Left forelimb (tissue), 1 donor: ENCODE measurements around the gene CRIM1.
"Not testable (repeated sequence)": the region's sequence is repeated elsewhere in the genome, so short reads cannot be mapped to it uniquely, and the experiment has no call there.

ENCODE experiments used
- DNase-seq: peaks from one replicate; pipeline ENCODE4 v3.0.0-alpha.2; 2018; ENCODE audit warnings: low spot score

The CRIM1 gene, protein sequence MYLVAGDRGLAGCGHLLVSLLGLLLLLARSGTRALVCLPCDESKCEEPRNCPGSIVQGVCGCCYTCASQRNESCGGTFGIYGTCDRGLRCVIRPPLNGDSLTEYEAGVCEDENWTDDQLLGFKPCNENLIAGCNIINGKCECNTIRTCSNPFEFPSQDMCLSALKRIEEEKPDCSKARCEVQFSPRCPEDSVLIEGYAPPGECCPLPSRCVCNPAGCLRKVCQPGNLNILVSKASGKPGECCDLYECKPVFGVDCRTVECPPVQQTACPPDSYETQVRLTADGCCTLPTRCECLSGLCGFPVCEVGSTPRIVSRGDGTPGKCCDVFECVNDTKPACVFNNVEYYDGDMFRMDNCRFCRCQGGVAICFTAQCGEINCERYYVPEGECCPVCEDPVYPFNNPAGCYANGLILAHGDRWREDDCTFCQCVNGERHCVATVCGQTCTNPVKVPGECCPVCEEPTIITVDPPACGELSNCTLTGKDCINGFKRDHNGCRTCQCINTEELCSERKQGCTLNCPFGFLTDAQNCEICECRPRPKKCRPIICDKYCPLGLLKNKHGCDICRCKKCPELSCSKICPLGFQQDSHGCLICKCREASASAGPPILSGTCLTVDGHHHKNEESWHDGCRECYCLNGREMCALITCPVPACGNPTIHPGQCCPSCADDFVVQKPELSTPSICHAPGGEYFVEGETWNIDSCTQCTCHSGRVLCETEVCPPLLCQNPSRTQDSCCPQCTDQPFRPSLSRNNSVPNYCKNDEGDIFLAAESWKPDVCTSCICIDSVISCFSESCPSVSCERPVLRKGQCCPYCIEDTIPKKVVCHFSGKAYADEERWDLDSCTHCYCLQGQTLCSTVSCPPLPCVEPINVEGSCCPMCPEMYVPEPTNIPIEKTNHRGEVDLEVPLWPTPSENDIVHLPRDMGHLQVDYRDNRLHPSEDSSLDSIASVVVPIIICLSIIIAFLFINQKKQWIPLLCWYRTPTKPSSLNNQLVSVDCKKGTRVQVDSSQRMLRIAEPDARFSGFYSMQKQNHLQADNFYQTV

DNA sequence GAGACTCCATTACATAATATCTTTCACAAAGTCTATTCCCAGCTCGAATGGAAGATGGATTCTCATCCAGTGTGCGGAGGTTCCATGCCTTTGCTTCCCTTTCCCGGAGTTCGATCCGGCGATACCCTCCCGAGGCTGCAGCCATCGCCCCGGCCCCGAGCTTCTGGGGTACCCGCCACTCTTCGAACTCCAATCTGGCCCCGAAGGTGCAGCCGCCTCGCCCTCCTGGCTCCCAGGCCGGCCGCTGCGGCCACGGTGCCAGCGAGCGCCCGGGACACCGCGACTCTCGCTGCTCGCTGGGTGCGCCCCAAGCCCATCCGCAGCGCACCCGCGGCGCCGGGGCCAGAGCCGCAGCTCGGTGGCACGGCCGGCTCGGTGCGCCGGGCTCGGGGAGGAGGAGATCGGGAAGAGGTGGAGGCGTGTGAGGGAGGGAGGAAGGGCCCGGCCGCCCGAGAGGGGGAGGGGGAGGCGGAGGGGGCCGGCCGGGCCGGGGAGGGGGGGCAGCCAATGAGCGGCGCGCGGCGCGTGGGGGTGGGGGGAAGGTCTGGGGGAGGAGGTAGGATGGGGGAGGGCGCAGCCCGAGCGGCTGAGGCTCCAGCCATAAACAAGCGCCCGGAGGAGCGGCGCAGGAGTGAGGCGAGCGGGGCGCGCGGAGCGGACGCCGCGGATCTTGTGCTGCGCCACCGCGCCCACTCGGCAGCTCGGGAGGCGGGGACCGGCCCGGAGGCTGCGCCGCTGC lies at the start of gene CRIM1:
TSS of gene CRIM1 (plus strand) at position 628 of the 739 bp plus-strand sequence. CDS start 515 bp downstream, outside the sequence.
- peak; percentile 94 for DNase-seq

DNA sequence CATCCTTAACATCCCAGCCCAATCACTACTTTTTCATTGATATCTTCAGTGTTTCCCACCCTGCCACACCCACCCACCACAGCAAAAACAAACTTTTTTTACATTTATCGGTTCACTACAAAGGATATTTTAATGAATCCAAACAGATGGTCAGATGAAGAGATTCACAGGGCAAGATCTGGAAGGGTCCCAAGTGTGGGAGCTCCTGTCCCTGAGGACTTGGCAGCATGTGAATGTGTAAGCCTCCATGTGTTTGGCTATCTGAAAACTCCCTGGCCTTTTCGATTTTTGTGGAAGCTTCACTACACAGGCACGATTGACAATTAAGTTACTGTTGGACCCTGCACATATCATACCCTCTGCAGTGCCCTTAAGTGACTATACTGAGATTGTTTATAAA lies 48.1 kb upstream of the CRIM1 start:
- DNase-seq: no peak

DNA sequence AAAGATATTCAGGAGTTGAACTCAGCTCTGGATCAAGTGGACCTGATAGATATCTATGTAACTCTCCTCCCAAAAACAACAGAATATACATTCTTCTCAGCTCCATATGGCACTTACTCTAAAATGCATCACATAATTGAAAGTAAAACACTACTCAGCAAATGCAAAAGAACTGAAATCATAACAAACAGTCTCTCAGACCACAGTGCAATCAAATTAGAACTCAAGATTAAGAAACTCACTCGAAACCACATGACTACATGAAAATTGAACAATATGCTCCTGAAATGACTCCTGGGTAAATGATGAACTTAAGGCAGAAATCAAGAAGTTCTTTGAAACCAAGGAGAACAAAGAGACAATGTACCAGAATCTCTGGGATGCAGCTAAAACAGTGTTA lies 45.1 kb upstream of the CRIM1 start:
- DNase-seq: not testable (repeated sequence)

- DNase-seq: no peak
These were observed 37.0 kb upstream of the CRIM1 start for GRCh38 chr2:36318547-36318946.

- DNase-seq: no peak
These were observed 33.5 kb upstream of the CRIM1 start for GRCh38 chr2:36322108-36322507.

- no peak for DNase-seq
These were observed 29.3 kb upstream of the CRIM1 start for GRCh38 chr2:36326286-36326685.

- no peak for DNase-seq
These were observed 26.3 kb upstream of the CRIM1 start for GRCh38 chr2:36329251-36329650.

GRCh38 chr2:36329746-36330472 lies 25.7 kb upstream of the CRIM1 start:
- no peak for DNase-seq

DNA sequence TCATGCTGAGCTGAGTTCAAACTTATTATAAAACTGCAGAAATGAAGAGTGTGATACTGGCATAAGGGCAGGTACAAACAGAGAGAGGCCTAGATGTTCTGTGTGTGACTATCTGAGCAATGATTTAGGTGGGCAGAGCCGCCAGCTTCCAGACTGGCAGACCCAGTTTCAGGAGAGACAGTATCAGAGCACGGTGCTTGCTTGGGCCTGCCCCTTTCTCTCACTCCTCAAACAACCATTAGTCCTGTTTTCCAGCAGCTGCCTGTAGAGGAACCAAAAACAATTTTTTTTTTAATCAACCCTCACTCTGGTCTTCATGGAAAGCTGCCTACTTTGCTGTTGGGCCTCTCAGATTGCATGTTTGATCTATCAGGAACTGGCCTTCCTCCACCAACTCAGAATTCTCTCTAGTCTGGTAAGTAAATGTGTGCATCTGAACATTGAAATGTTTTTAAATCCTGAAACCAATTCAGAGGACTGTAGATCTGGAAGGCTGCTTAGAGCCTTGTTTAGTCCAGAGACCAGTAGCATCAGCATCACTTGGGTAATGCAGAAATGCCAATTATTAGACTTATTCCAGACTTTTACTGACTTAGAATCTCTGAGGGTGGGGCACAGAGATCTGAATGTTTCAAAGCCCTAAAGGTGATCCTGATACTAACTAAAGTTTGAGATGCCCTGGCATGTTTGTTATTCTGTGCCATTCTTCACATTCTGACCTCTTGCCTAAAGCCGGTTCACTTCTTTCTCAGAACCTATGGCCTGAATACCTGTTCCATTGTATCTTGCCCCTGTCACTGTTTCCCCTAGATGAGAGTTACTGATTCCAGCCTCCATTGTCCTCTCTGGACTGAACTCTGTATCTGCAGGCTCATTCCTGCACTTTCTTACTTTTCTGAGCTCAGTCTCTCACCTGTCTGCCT lies 24.8 kb upstream of the CRIM1 start:
- no peak for DNase-seq

- DNase-seq: no peak
These were observed 22.1 kb upstream of the CRIM1 start for GRCh38 chr2:36333350-36334012.

DNA sequence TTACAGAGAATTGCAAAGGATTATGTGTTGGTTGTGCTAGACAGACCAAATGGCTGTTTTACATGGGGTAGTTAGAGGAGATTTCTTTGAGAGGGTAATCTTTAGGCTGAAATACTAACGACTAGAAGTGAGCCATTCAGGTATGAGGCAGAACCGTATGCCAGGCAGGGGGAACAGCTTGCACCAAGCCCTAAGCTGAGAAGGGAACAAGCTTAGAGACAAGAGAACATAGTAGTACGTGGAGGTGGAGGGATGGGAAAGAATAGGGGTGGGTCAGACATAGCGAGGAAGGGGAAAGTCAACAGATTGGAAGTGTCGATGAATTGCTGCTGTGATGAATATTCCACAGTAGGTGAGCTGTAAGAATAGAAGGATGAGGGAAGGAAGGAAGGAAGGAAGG lies 20.0 kb upstream of the CRIM1 start:
- no peak for DNase-seq

DNA sequence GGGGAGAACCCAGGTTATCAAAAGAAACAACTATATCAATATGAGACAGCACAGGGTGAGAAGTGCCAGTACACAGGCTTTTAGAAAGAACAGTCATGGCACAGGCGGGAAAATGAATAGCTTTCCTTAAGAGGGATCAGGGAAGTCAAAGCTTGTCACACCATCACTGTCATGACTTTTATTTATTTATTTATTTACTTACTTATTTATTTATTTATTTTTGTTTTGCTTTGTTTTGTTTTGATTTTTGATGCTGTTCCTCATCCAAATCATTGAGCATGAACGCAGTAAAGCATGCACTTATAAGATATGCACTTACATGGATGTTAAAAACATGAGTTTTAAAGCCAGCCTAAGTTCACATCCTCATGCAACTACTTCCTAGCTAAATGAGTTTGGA lies 19.3 kb upstream of the CRIM1 start:
- no peak for DNase-seq

GRCh38 chr2:36337354-36337753 lies 18.2 kb upstream of the CRIM1 start:
- no peak for DNase-seq

DNA sequence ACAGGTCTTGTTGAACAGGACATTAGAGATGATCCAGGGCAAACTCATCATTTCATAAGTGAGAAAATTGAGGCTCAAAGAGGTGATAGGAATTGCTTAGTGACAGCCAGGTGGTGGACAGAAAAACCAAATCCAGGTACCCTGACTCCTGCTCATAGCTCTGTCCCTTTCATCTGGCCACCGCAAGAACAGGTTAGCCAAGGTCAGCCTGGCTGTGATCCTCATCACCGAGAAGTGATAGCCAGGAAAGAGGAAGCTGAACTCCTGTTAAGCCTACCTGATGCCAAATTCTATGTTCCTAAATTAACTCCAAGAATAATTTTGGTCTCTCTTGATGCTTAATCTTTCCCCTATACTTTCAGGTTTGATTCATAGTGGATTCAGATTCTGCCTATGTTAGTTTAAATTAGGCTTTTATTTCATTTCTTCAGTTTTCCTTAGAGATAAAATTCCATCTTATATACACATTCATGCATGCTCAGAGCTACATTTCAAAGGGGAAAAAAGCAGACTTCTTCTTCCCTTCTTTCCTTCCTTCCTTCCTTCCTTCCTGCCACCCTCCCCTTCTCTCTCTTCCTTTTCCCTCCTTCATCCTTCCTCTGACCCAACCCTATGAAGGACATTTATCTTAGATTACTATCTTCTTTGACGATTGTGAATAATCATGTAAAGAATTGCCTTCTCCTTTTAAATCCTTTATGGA lies 17.3 kb upstream of the CRIM1 start:
- no peak for DNase-seq

- DNase-seq: no peak
These were observed 16.8 kb upstream of the CRIM1 start for GRCh38 chr2:36338827-36339145.

DNA sequence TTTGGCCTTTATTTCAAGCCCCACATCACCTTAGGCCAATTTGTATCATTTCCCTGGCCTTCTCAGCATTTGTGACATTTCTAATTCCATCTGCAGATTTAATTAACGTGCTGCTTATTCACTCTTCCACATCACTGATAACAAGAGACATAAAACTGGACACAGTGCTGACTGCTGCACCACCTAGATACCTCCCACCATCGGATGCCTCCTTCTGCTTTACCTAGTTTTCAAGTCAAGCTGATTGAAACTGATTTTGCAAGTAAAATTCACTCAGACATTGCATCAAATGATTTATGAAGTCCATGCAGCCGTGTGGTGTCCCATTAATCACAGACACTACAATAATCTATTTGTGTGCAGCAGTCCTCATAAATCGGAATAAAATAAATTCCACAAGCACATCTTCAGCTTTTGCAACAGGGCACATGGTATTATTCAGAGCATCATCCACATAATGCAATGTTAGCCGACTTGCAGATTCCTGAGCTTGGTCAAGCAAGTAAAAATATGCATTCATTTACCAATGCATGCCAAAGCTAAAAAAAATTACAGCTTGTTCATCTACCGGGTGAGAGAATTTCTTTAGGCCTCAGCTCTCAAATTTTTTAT lies 15.9 kb upstream of the CRIM1 start:
- no peak for DNase-seq

- DNase-seq: no peak
These were observed 12.0 kb upstream of the CRIM1 start for GRCh38 chr2:36343606-36344005.

GRCh38 chr2:36348721-36349120 lies 6.9 kb upstream of the CRIM1 start:
- no peak for DNase-seq

DNA sequence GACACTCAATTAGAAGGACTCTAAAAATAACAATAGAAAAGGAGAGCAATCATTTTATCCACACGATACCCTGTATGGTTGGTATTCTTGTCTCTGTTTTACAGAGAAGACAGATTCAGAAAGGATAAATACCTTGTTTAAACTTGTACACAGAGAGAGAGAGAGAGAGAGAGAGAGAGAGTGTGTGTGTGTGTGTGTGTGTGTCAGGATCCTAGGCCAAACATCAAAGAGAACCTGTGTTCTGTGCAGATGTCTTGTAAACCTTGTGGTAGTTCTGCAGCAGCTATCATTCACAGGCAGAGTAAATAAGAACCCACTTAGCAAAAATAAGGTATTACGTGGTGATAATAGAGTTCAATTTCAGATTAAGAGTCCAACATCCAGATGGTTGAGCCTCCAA lies 4.3 kb upstream of the CRIM1 start:
- no peak for DNase-seq
